ENCODE measurements around the gene KAZALD1.

Gene KAZALD1

DNA sequence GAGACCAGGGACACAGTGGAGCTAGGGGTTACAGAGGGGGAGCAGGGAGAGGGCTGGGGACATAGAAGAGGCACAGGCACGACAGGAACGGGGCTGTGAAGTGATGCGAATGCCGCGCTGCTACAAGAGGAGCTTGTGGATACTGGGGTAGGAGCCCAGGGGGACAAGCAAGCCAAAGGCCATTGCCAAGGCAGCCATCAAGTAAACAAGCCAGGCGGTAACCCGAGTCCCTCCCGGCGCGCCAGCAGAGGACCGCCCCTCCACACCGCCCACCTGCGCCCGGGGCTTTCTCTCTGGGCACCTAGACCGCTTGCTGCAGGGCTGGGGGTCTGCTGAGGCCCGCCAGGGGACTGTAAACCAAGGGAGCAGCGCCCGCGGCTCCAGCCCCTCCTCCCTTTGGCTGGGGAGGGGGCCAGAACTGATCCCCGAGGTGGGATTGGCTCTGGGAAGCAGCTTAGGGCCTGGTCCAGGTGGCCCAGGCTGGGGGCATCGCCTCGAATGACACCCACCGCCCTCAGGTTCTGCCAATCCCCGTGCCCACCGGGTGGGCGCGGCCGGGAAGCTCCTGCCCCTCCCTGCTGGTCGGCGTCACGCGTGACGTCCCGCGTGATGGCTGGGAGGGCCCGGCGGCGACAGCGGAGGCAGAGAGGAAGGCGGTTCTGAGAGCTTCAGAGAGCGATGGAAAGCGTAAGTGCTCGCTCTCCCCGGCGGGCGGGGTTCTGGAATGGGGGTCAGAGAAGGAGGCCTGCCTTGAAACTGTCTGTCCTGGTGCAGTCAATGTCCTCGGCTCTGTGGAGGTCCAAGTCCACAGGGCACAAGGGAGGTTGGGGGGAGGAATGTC, 29.8 kb upstream of the KAZALD1 start (continued):
- TF ChIP-seq ZNF449 (tag by site-specific recombination; IDR thresholded peaks at IDR 0.05), result no peak
- TF ChIP-seq ZNF354C (tag by site-specific recombination; IDR thresholded peaks at IDR 0.05; ENCODE audit: borderline replicate concordance, low read depth), result no peak
- TF ChIP-seq ZBTB49 (tag by site-specific recombination; IDR thresholded peaks at IDR 0.05; ENCODE audit: low read depth), result no peak
- TF ChIP-seq ZBTB17 (tag by site-specific recombination; IDR thresholded peaks at IDR 0.05), result no peak
- TF ChIP-seq OSR2 (tag by site-specific recombination; IDR thresholded peaks at IDR 0.05), result no peak
- TF ChIP-seq, protein P1, sequence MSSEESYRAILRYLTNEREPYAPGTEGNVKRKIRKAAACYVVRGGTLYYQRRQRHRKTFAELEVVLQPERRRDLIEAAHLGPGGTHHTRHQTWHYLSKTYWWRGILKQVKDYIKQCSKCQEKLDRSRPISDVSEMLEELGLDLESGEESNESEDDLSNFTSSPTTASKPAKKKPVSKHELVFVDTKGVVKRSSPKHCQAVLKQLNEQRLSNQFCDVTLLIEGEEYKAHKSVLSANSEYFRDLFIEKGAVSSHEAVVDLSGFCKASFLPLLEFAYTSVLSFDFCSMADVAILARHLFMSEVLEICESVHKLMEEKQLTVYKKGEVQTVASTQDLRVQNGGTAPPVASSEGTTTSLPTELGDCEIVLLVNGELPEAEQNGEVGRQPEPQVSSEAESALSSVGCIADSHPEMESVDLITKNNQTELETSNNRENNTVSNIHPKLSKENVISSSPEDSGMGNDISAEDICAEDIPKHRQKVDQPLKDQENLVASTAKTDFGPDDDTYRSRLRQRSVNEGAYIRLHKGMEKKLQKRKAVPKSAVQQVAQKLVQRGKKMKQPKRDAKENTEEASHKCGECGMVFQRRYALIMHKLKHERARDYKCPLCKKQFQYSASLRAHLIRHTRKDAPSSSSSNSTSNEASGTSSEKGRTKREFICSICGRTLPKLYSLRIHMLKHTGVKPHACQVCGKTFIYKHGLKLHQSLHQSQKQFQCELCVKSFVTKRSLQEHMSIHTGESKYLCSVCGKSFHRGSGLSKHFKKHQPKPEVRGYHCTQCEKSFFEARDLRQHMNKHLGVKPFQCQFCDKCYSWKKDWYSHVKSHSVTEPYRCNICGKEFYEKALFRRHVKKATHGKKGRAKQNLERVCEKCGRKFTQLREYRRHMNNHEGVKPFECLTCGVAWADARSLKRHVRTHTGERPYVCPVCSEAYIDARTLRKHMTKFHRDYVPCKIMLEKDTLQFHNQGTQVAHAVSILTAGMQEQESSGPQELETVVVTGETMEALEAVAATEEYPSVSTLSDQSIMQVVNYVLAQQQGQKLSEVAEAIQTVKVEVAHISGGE (tag by site-specific recombination; conservative IDR thresholded peaks at IDR 0.05; ENCODE audit: low read depth), result no peak
- no peak for TF ChIP-seq ZNF416 (tag by site-specific recombination; IDR thresholded peaks at IDR 0.05)
- TF ChIP-seq ZNF239 (tag by site-specific recombination; IDR thresholded peaks at IDR 0.05), result no peak
- TF ChIP-seq ZNF362 (tag by site-specific recombination; IDR thresholded peaks at IDR 0.05), result no peak
- TF ChIP-seq ZNF76 (tag by site-specific recombination; IDR thresholded peaks at IDR 0.05; ENCODE audit: borderline replicate concordance, low read depth), result 0 out of 2 replicates have a peak, but pooled peaks have one; percentile 2
- TF ChIP-seq ZSCAN30 (tag by site-specific recombination; IDR thresholded peaks at IDR 0.05), result no peak
- TF ChIP-seq HIC1 (tag by site-specific recombination; IDR thresholded peaks at IDR 0.05), result peak; percentile 89
- no peak for TF ChIP-seq ZNF549 (tag by site-specific recombination; IDR thresholded peaks at IDR 0.05)
- peak; percentile 76 for TF ChIP-seq ZFHX2 (tag by site-specific recombination; conservative IDR thresholded peaks at IDR 0.05)
- no peak; the same call in 1 of the 2 replicates for TF ChIP-seq ZNF629 (tag by site-specific recombination; IDR thresholded peaks at IDR 0.05)
- no peak for TF ChIP-seq ZNF121 (tag by site-specific recombination; IDR thresholded peaks at IDR 0.05)
- peak; percentile 55 for TF ChIP-seq KLF9 (tag by site-specific recombination; IDR thresholded peaks at IDR 0.05; ENCODE audit: low read depth)
- TF ChIP-seq ZNF768 (tag by site-specific recombination; IDR thresholded peaks at IDR 0.05), result no peak
- no peak for TF ChIP-seq PRDM1 (tag by site-specific recombination; IDR thresholded peaks at IDR 0.05)
- no peak for TF ChIP-seq ZNF677 (tag by site-specific recombination; IDR thresholded peaks at IDR 0.05)
- TF ChIP-seq ZNF404 (tag by site-specific recombination; IDR thresholded peaks at IDR 0.05), result no peak
- TF ChIP-seq ZNF37A (tag by site-specific recombination; IDR thresholded peaks at IDR 0.05), result no peak
- peak; percentile 14; the same call in 1 of the 2 replicates for TF ChIP-seq ZBTB7A (tag by site-specific recombination; IDR thresholded peaks at IDR 0.05; ENCODE audit: low read depth)
- TF ChIP-seq ZBTB8A (tag by site-specific recombination; IDR thresholded peaks at IDR 0.05), result peak; percentile 70; the same call in 1 of the 2 replicates
- no peak for TF ChIP-seq YY1 (tag by site-specific recombination; IDR thresholded peaks at IDR 0.05)
- no peak for TF ChIP-seq HOXC10 (CRISPR knock-in tag; IDR thresholded peaks at IDR 0.05)
- no peak for TF ChIP-seq ZBTB44 (tag by site-specific recombination; IDR thresholded peaks at IDR 0.05)

All from HEK293 (cell line).